Right forelimb (tissue), 1 donor: ENCODE results near the gene TBC1D14.
A peak's percentile ranks its signal among the peaks of the same experiment; 100 is the strongest.
"Not testable (repeated sequence)": the region's sequence is repeated elsewhere in the genome, so short reads cannot be mapped to it uniquely, and the experiment has no call there.

ENCODE experiments used
- DNase-seq: peaks from one replicate; pipeline ENCODE4 v3.0.0-alpha.2; 2018

The TBC1D14 gene

GRCh38 chr4:6909113-6909969 lies at the start of gene TBC1D14:
TSS of gene TBC1D14 (plus strand) at chr4:6909826. CDS start at chr4:6923390, 13,564 bp downstream.
- peak; percentile 93 for DNase-seq

GRCh38 chr4:6868386-6868785 lies 41.2 kb upstream of the TBC1D14 start:
- no peak for DNase-seq

- DNase-seq: no peak
Observed at GRCh38 chr4:6869944-6870343, 39.7 kb upstream of the TBC1D14 start.

- DNase-seq: no peak
Observed at GRCh38 chr4:6873291-6873690, 36.3 kb upstream of the TBC1D14 start.

GRCh38 chr4:6873792-6874461 lies 35.7 kb upstream of the TBC1D14 start:
- peak; percentile 80 for DNase-seq

- no peak for DNase-seq
Observed at GRCh38 chr4:6874981-6875380, 34.6 kb upstream of the TBC1D14 start.

GRCh38 chr4:6875431-6875831 lies 34.2 kb upstream of the TBC1D14 start:
- no peak for DNase-seq

GRCh38 chr4:6876440-6876839 lies 33.2 kb upstream of the TBC1D14 start:
- DNase-seq: no peak

GRCh38 chr4:6877067-6877466 lies 32.6 kb upstream of the TBC1D14 start:
- no peak for DNase-seq

- DNase-seq: no peak
Observed at GRCh38 chr4:6878451-6879059, 31.1 kb upstream of the TBC1D14 start.

GRCh38 chr4:6880691-6881090 lies 28.9 kb upstream of the TBC1D14 start:
- no peak for DNase-seq

- DNase-seq: no peak
Observed at GRCh38 chr4:6881908-6882307, 27.7 kb upstream of the TBC1D14 start.

- DNase-seq: no peak
Observed at GRCh38 chr4:6884341-6884870, 25.2 kb upstream of the TBC1D14 start.

- DNase-seq: no peak
Observed at GRCh38 chr4:6885953-6886557, 23.6 kb upstream of the TBC1D14 start.

- DNase-seq: no peak
Observed at GRCh38 chr4:6886886-6887285, 22.7 kb upstream of the TBC1D14 start.

GRCh38 chr4:6887591-6888371 lies 21.8 kb upstream of the TBC1D14 start:
- no peak for DNase-seq

- no peak for DNase-seq
Observed at GRCh38 chr4:6888506-6889071, 21.0 kb upstream of the TBC1D14 start.

GRCh38 chr4:6889101-6889735 lies 20.4 kb upstream of the TBC1D14 start:
- DNase-seq: no peak

- no peak for DNase-seq
Observed at GRCh38 chr4:6889736-6890324, 19.8 kb upstream of the TBC1D14 start.

GRCh38 chr4:6890358-6890757 lies 19.3 kb upstream of the TBC1D14 start:
- no peak for DNase-seq

- DNase-seq: not testable (repeated sequence)
Observed at GRCh38 chr4:6890971-6891370, 18.7 kb upstream of the TBC1D14 start.
